Kidney tubule cell (primary cell): ENCODE data around the gene EXTL1.
A peak's percentile ranks its signal among the peaks of the same experiment; 100 is the strongest.

ENCODE experiments used
- DNase-seq: peaks from one replicate; pipeline ENCODE4 v3.0.0-alpha.2; 2018; ENCODE audit warnings: low spot score

The EXTL1 gene

DNA sequence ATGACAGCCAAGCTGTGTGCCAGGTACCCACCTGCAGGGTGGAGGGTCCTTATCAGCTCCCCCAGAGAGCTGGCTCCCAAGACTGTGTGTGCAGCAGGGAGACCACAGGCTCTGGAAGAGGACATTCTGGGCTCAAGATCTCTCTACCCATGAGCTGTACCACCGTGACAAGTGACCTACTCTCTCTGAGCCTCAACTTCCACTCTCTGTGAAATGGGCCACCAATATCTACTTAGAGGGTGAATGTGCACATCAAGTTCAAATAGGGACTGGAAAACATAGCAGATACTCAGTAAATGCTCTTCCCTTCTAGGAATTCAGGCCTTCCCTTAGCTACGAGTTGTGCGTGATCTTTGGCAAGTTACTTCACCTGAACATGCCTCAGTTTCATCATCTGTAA is 22.8 kb downstream of the EXTL1 start:
- DNase-seq, result no peak

DNA sequence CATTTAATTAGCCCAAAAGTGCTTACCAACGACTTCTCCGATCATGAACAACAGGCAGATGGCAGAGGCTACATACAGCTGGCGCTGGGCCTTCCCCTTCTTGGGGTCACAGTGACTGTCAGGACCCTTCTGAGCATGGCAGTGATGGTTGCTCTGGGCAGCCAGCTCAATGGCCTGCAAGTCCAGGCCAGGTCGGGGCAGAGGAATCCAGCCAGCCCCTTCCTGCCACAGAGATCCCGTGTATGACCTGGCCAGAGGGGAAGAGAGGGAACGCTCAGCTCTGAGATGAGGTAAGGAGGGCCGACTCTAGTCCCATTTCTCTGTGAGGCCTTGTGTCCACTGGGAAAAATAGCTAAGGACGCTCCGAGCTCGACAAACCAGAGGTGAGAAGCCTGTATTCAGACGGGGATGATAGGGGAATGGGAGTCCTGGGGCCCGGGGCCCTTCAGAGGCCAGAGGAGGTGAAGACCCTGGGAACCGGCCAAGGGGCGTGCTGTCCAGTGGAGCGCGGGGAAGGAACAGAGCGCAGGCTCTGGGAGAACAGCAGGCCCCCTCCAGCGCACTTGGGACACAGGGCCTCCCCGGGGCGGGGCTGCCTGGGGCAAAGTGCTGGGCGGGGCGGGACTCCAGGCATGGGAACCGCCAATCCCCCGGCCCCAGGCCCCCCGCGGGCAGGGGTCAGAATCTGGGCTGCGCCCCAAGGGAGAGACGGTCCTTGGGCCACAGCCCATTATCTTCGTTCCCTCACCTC is 23.6 kb downstream of the EXTL1 start:
- no peak for DNase-seq

GRCh38 chr1:26045722-26046245 is 24.2 kb downstream of the EXTL1 start, which contains the start of gene SLC30A2:
Gene SLC30A2, minus strand, starts transcription at chr1:26046118. Its CDS starts 222 bp downstream, at chr1:26045896.
- DNase-seq, result no peak

DNA sequence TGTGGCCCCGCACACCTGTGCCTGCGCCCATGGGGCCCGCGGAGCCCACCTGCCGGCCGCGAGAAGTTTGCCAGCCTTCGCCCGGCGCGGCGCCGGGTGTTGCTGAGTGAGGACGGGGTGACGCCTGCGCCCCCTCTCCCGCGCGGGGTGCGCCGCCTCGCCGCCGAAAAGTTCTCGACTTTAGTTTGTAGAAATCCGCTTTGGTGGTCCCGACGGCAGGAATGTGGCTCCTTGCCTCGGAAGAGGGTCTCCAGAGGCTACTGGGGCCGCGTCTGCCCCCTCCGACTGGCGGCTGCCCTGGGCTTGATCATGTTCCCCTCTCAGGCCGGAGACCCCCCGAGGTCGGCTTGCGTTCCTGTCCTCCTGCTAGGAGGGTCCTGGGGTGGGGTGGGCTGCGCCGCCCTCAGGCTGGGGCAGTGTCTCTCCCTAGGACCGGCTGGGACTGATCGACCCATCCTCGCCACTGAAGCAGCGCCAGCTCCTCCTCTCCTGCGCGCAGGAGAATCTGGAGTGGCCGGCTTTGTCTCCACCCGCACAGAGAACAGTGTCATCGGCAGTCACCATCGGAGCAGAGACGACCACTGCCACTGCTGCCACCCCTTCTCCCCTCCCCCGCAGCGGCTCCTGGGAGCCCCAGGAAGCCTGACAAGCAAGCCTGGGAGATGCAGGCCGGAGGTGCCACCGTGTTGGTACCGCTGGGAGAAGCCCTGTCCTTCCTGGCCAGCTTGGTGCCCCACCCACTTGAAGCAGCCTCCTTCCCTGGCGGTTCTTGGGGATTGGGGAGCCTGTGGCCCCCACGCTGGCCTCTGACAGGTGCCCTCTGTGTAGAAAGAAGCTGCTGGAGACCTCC is 24.9 kb downstream of the EXTL1 start:
- DNase-seq, result no peak

GRCh38 chr1:26047278-26047874 is 25.8 kb downstream of the EXTL1 start:
- no peak for DNase-seq

DNA sequence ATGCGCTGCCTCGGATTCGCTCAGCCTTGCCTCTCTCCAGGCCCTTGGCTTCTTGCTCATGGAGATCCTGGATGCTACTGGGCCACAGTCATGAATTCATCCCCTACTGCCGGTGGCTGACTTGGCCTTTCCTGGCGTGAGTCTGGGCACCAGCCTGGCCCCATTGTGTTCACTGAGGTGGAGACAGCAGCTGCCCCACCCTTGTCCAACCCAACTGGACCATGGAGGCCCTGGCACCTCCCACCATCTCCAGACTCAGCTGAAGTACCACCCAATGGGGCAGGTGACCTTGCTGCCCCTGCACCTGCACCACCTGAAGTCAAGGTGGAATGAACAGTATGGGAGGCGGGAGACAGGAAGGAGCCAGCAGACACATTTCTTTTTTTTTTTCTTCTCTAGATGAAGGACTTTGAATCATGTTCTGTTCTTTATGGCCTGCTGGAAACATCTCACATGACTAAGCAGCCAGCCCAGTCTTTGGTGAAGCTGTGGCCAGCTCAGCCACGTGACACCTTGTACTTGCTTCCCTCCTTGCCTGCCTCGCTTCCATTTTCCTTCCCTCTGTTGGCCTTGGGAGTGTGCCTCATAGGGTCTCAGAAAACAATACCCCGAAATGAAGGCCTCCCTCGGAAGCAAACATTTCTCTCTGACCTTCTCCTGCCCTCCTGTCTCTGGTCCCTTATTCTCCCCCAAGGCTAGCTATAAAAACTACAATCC is 28.1 kb downstream of the EXTL1 start:
- DNase-seq, result peak; percentile 70

DNA sequence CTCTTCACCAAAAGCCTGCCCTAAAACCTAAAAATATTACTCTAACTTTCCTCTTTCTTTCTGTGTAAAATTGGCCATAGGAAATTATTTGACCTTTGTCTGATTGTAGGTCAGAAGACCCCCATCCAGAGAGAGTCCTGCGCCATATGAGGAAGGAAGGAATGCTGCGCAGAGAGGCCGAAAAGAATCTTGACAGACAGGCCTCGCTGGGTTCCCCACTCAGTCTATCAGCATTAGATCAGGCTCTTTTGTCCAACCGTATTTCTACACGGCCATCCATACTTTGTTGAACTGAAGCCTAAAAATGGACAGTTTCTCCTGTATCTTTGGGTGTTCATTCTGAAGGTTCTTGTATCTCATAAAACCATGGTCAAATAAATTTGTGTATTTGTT is 28.7 kb downstream of the EXTL1 start:
- no peak for DNase-seq

- DNase-seq, result no peak
Observed at GRCh38 chr1:26053718-26054560, 32.4 kb downstream of the EXTL1 start.

DNA sequence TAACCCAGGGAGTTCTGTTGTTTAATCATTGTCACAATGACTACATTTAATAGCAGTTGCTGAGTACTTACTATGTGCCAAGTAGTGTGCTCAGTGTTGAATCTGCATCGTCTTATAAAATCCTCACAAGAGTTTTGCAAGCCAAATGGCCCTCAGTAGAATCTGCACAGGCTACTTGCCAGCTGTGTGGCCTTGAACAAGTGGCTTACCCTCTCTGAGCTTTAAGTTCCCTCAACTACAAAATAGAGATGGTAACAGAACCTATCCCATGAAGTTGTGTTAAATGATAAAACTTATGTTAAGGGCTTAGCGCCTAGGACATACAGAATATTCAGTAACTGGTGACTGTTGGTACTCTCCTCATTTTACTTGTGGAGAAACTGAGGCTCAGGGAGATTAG is 33.5 kb downstream of the EXTL1 start:
- DNase-seq, result no peak

DNA sequence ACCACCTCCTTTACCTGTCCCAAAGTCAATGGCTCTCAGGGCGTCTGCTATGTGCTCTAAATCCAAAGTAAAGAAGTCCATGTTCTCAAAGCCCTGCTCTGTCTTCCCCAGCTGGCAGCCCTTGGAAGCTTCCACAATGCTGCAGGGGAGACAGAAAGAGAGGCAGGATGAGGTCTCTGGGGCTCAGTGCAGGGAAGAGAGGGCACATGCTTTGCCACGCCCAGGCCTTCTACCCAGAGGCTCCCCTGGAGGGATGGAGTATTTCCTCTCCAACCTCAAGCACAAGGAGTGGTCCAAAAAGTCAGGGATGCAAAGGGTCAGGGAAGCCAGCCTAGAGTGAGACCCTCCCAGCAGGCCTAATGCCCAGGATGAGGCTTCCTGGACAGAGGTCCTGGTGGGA is 35.6 kb downstream of the EXTL1 start:
- no peak for DNase-seq

GRCh38 chr1:26058052-26058595 is 36.5 kb downstream of the EXTL1 start:
- DNase-seq, result no peak

DNA sequence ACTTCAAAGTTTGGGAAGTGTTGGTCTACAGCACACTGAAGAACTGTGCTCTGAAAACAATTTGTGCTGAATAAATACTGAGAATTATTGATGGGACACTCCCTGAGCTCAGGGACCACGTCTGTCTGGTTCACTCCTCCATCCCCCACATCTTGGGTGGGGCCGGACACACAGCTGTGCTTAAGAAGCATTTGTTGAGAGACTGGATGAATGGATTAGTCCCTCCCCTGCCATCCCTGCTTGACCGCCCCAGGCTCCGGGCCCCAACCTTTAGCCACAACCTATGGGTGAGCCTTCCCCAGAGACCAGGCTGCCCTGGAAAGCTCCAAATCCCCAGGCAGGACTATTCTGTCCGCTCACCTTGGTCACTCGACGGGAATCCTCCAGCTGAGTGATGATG is 38.3 kb downstream of the EXTL1 start:
- no peak for DNase-seq

GRCh38 chr1:26060832-26061574 is 39.4 kb downstream of the EXTL1 start:
- DNase-seq, result no peak

- DNase-seq, result peak; percentile 92
Observed at GRCh38 chr1:26064553-26064952, 43.0 kb downstream of the EXTL1 start.

DNA sequence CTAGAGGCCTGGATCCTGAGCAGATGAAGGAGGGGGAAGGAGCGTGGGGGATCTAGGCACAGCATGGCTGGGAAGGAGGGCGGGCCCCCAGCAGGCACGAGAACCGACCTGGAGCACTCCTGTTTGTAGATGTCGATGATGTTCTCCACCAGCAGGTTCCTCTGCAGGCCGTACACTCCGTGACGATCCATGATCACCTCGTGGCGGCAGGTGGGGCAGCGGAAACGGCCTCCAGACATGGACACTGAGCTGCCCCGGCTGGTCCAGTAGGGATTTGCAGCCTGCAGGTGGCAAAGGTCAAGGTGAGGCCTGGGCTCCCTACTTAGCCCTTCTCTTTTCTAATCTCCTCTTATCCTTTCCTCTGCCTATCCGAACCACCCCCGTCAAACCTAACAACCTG is 44.6 kb downstream of the EXTL1 start:
- DNase-seq, result no peak

DNA sequence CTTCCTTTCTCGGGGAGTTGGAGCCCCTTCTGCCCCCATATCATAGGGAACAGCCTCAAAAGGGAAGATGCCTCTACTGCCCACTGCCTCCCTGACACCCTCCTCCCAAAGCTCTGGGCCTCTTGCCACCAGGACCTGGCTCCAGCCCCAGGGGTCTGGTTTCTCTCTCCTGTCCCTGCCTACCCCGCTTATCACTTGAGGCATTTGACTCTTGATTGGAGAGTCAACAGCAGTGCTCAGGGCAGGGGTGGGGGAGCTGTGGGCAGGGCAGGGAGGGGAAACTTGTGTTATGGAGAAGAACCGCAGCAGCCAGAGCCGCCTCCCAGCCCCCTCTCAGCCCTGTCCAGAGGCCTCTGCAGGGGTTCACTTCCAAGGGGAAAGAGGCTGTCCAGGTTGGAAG is 45.3 kb downstream of the EXTL1 start:
- DNase-seq, result no peak

DNA sequence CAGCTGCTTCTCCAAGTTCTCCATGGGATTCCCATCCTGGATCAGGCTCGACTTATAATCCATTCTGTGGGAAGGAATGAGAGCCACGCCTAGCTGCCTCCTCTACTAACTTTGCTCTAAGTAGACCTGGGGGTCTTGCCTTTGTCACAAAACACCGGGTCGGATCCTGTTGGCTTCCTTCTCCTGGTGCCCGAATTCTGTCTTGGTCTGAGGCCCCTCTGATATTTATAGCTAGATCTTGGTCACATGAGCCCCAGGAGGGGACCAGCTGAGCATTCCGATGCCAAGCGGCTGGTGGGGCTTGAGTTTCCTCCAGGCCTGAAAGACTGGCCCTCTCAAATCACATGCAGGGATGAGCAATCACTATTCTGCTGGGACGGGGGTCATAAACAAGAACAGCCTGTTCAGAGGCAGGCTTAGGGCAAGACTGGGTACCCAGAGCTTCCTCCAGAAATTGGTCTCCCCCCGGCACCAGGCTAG is 45.9 kb downstream of the EXTL1 start, which contains the start of gene TRIM63:
Gene TRIM63 (minus strand): TSS at position 199 of the 480 bp plus-strand sequence. CDS start 136 bp downstream, at position 63.
- DNase-seq, result no peak

DNA sequence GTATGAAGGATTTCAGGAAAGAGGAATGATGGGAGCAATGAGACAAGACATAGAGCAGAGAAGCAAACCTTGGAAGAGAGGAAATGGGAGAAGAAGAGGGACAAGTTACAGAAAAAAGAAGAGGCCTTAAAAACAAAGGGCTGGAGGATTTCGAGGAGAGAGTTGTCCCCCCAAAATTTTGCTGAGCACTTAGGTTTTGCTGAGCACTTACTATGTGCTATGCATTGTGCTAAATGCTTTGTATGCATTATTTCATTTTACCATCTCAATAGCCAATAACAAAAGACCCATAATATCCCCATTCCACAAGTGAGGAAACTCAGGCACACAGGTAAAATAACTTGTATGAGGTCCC is 48.3 kb downstream of the EXTL1 start:
- no peak for DNase-seq

DNA sequence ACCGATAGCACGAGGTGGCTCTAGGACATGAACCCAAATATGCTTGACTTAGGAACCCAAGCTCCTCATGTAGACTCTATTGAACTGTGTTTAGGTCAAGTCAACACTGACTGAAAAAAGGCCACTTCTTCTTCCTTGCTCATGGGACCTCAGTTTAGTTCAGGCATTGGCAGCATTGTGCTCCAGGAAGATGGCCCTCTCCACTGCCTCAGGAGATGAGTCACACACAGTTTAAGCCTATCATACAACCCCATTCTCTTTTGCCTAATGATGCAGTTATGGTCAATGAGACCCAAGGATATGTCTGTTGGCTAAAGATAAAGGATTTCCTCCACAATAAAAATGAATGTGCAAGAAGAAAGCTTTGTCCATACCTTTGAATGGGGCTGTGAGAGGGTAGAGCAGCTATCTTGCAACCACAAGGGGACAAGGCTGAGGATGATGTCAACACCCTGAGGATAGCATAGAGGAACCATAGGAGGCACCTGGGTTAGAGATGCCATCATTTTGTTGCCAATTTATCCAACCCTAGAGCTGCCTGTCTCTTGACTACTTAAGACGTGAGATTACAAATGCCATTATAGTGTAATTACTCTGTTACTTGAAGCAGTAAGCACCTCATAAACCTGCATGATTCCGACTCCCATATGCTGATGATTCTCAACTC is 48.9 kb downstream of the EXTL1 start:
- DNase-seq, result peak; percentile 10
